Neural progenitor cell (in vitro differentiated cells): Measurements from ENCODE around the gene COPA. TPM values are rescaled to one million over a fixed set of nuclear protein-coding genes. Genes with fewer than 3 reads are reported as not detected.

Experiments
- DNase-seq: peaks from one replicate; pipeline ENCODE4 v3.0.0-alpha.2; 2016; ENCODE audit warnings: low spot score
- H2AFZ ChIP-seq: fragments of 200-600 bp; sonication (generic); replicated peaks from 2 replicates; pipeline ENCODE4 v1.6.1; 2016; ENCODE audit warnings: antibody characterized with exemption
- H3F3A ChIP-seq: fragments of 200-600 bp; sonication (generic); 2 replicates; pipeline ENCODE4 v1.6.1; 2016; ENCODE audit warnings: antibody characterized with exemption, low read depth
- H3K27ac ChIP-seq: fragments of 200-600 bp; sonication (generic); 2 replicates; pipeline ENCODE4 v1.5.1; 2016; ENCODE audit warnings: mild to moderate bottlenecking
- H3K27me3 ChIP-seq: fragments of 200-600 bp; sonication (generic); 2 replicates; pipeline ENCODE4 v1.6.1; 2016; ENCODE audit warnings: mild to moderate bottlenecking, moderate library complexity
- H3K36me3 ChIP-seq: fragments of 200-600 bp; sonication (generic); 2 replicates; pipeline ENCODE4 v1.5.1; 2016
- H3K4me1 ChIP-seq: fragments of 200-600 bp; sonication (generic); 2 replicates; pipeline ENCODE4 v1.6.1; 2016; ENCODE audit warnings: mixed run types
- H3K4me2 ChIP-seq: fragments of 200-600 bp; sonication (generic); 2 replicates; pipeline ENCODE4 v1.6.1; 2016
- H3K4me3 ChIP-seq: fragments of 200-600 bp; sonication (generic); 2 replicates; pipeline ENCODE4 v1.5.1; 2016
- H3K79me2 ChIP-seq: fragments of 200-600 bp; sonication (generic); 2 replicates; pipeline ENCODE4 v1.6.1; 2016; ENCODE audit warnings: low read depth
- H3K9ac ChIP-seq: fragments of 200-600 bp; sonication (generic); 2 replicates; pipeline ENCODE4 v1.6.1; 2016
- H3K9me3 ChIP-seq: fragments of 200-600 bp; sonication (generic); 2 replicates; pipeline ENCODE4 v1.5.1; 2016; ENCODE audit warnings: low read depth
- H4K20me1 ChIP-seq: fragments of 200-600 bp; sonication (generic); 2 replicates; pipeline ENCODE4 v1.6.1; 2016; ENCODE audit warnings: low read depth
- H3K27ac Mint-ChIP-seq: 3 replicates; pipeline ENCODE4 v1.8.0; 2021; ENCODE audit warnings: mixed read lengths
- H3K27me3 Mint-ChIP-seq: 2 replicates; pipeline ENCODE4 v1.8.0; 2022; ENCODE audit warnings: low read depth, mild to moderate bottlenecking, inconsistent platforms, moderate library complexity, mixed read lengths; ENCODE audit not compliant: insufficient read depth
- H3K36me3 Mint-ChIP-seq: 3 replicates; pipeline ENCODE4 v1.8.0; 2021; ENCODE audit warnings: mixed read lengths
- H3K4me1 Mint-ChIP-seq: 3 replicates; pipeline ENCODE4 v1.8.0; 2021; ENCODE audit warnings: mixed read lengths
- H3K4me3 Mint-ChIP-seq: 3 replicates; pipeline ENCODE4 v1.8.0; 2021; ENCODE audit warnings: mild to moderate bottlenecking, moderate library complexity, mixed read lengths
- H3K9me3 Mint-ChIP-seq: 3 replicates; pipeline ENCODE4 v1.8.0; 2020; ENCODE audit warnings: mixed read lengths
- EZH2 ChIP-seq: fragments of 200-600 bp; sonication (generic); IDR thresholded peaks from 2 replicates; pipeline ENCODE4 v1.6.1; 2017; ENCODE audit warnings: antibody characterized with exemption, mild to moderate bottlenecking, moderate library complexity
- EZH2phosphoT487 ChIP-seq: fragments of 200-600 bp; sonication (generic); IDR thresholded peaks from 2 replicates; pipeline ENCODE4 v1.6.1; 2017; ENCODE audit warnings: antibody characterized with exemption
- total RNA-seq: library from RNA; depleted of rRNA; stranded (reverse); fragments of >200 nt; gene quantifications from 2 replicates; pipeline ENCODE4 v1.2.3, GENCODE V29; 2015; ENCODE audit warnings: low replicate concordance
- TF ChIP-seq, protein P1 (sequence below): fragments of 200-600 bp; sonication (generic); IDR thresholded peaks from 2 replicates; pipeline ENCODE4 v1.5.1; 2017; ENCODE audit warnings: antibody characterized with exemption, mild to moderate bottlenecking

COPA gene
- total RNA-seq, 1 donor from 2014 or later, result 82.6 TPM

DNA sequence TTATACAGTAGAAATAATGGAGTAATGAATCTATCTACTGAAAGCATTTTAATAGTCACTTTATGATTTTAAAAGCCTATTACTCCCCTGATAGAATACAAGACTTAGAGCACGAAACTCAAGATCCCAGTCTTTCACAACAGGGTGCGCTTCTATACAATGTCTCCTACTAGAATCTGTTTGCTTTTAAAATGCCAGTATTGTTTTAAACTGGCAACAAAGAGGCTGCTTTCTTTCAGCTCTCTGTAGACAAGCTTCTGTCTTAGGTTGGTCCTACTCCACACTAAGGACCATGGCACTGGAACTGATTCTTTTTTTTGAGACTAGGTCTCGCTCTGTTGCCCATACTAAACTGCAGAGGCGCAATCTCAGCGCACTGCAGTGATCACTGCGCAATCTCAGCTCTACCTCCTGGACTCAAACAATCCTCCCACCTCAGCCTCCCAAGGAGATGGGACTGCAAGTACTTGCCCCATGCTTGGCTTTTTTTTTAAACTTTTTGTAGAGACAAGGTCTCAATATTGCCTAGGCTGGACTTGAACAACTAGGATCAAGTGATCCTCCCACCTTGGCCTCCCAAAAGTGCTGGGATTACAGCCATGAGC lies 85.5 kb downstream of the COPA start:
- H3K27ac ChIP-seq, result peak overlapping the region; percentile 8
- H3K27ac Mint-ChIP-seq, result no peak overlapping the region
- no peaks in the 10 kb centered on the region for H3K9me3 Mint-ChIP-seq

DNA sequence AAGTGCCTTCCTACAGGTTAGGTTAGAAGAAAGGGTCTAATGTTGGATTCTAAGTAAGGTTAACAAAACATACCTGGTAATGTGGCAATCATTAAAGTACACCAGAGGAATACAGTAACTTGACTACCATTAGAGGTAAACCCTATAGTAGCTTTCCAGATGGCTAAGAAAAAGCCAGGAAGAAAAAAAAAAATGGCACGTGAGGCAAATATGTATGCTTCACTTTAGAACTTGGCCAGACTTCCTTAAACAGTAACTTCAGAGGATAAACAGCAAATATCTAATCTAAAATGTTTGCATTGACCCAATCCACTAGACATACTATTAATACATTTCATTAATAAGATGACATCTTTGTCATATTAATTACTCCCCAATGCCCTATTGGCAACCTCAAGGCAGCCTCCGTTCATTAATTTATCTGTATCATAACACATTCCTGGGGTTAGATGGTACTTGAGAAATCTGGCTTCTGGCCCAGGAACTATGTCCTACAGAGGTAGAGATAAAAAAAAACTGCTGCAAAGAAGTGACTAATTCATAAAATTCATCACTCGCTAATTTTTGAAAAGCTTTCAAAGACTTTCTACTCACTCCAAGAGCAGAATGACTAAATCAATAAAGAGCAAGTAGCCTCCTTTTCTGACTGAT lies 86.5 kb downstream of the COPA start:
- Histone ChIP-seq H3K4me1 (peaks cover 21% of the 10 kb centered on the region), H3K9ac (no peak overlapping the region), H3K9me3 (no peaks in the 10 kb centered on the region), H3K79me2 (peaks cover 89% of the 10 kb centered on the region), H3K27me3 (no peaks in the 10 kb centered on the region), H4K20me1 (peaks cover 42% of the 10 kb centered on the region), H3K4me2 (no peak overlapping the region), H3K27ac (no peak overlapping the region), H3K36me3 (no peaks in the 10 kb centered on the region), H3F3A (peaks cover 24% of the 10 kb centered on the region), H2AFZ (no peak overlapping the region), H3K4me3 (no peak overlapping the region)
- H3K27me3 Mint-ChIP-seq, result peaks cover 6% of the 10 kb centered on the region
- H3K36me3 Mint-ChIP-seq, result peaks cover 7% of the 10 kb centered on the region
- no peaks in the 10 kb centered on the region for H3K9me3 Mint-ChIP-seq
- H3K27ac Mint-ChIP-seq, result no peak overlapping the region
- TF ChIP-seq, protein P1, sequence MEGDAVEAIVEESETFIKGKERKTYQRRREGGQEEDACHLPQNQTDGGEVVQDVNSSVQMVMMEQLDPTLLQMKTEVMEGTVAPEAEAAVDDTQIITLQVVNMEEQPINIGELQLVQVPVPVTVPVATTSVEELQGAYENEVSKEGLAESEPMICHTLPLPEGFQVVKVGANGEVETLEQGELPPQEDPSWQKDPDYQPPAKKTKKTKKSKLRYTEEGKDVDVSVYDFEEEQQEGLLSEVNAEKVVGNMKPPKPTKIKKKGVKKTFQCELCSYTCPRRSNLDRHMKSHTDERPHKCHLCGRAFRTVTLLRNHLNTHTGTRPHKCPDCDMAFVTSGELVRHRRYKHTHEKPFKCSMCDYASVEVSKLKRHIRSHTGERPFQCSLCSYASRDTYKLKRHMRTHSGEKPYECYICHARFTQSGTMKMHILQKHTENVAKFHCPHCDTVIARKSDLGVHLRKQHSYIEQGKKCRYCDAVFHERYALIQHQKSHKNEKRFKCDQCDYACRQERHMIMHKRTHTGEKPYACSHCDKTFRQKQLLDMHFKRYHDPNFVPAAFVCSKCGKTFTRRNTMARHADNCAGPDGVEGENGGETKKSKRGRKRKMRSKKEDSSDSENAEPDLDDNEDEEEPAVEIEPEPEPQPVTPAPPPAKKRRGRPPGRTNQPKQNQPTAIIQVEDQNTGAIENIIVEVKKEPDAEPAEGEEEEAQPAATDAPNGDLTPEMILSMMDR, result no peak
- TF ChIP-seq EZH2 (no peak), EZH2phosphoT487 (no peak)
- peaks cover 34% of the 10 kb centered on the region for H3K4me1 Mint-ChIP-seq
- no peak for DNase-seq
- no peak overlapping the region for H3K4me3 Mint-ChIP-seq

More for the DNA sequence above, 85.5 kb downstream of the COPA start:
- Histone ChIP-seq H3K4me2 (no peak overlapping the region), H3K36me3 (no peaks in the 10 kb centered on the region), H3K79me2 (peaks cover 86% of the 10 kb centered on the region), H3K4me1 (peaks cover 21% of the 10 kb centered on the region), H4K20me1 (peaks cover 33% of the 10 kb centered on the region), H3K9ac (no peak overlapping the region), H3K4me3 (no peak overlapping the region), H3K27me3 (no peaks in the 10 kb centered on the region), H2AFZ (no peak overlapping the region), H3F3A (peaks cover 24% of the 10 kb centered on the region), H3K9me3 (no peaks in the 10 kb centered on the region)
- H3K27me3 Mint-ChIP-seq, result peaks cover 6% of the 10 kb centered on the region
- DNase-seq, result peak; percentile 34
- H3K4me1 Mint-ChIP-seq, result peaks cover 33% of the 10 kb centered on the region
- peaks cover 7% of the 10 kb centered on the region for H3K36me3 Mint-ChIP-seq
- no peak overlapping the region for H3K4me3 Mint-ChIP-seq
- TF ChIP-seq EZH2 (no peak), EZH2phosphoT487 (no peak)
- TF ChIP-seq, protein P1, result no peak

DNA sequence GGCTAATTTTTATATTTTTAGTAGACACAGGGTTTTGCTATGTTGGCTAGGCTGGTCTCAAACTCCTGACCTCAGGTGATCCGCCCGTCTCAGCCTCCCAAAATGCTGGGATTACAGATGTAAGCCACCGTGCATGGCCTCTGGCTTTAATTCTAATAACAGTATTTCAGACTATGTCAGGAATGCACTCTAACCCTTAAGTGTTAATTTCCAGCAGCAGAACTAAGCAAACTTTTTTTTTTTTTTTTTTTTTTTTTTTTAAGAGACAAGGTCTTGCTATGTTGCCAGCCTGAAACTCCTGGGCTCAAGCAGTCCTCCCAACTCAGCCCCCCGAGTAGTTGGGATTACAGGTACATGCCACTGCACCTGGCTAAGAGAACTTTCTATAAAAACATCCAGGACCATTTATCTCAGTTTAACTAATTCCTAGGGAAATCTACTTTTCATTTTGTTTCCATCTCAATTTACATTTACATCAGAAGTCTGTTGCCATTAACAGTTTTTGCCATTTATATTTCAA lies 87.2 kb downstream of the COPA start:
- Mint-ChIP-seq H3K4me3 (no peak overlapping the region), H3K27ac (no peak overlapping the region), H3K27me3 (peaks cover 4% of the 10 kb centered on the region), H3K9me3 (no peaks in the 10 kb centered on the region), H3K36me3 (peaks cover 7% of the 10 kb centered on the region), H3K4me1 (peaks cover 28% of the 10 kb centered on the region)
- Histone ChIP-seq H3K79me2 (peaks cover 89% of the 10 kb centered on the region), H3K9me3 (no peaks in the 10 kb centered on the region), H3K9ac (no peak overlapping the region), H3K36me3 (no peaks in the 10 kb centered on the region), H3K4me2 (no peak overlapping the region), H3K27ac (no peak overlapping the region), H3K4me3 (no peak overlapping the region), H3F3A (peaks cover 22% of the 10 kb centered on the region), H3K27me3 (no peaks in the 10 kb centered on the region), H4K20me1 (peaks cover 48% of the 10 kb centered on the region), H2AFZ (no peak overlapping the region), H3K4me1 (peaks cover 15% of the 10 kb centered on the region)
- TF ChIP-seq EZH2phosphoT487, result no peak
- no peak for TF ChIP-seq EZH2
- TF ChIP-seq, protein P1, result no peak
- no peak for DNase-seq
